ENCODE measurements around the gene SLC26A11.

Gene SLC26A11

GRCh38 chr17:80214012-80214877 is 6.0 kb upstream of the SLC26A11 start:
- no peak for DNase-seq (ENCODE audit: extremely low spot score)
- TF ChIP-seq CTCF (IDR thresholded peaks at IDR 0.05; ENCODE audit: control extremely low read depth, extremely low read depth, low read depth, missing control alignments), result no peak
- ChIA-PET POLR2A (no interaction called here), CTCF (no interaction called here)

DNA sequence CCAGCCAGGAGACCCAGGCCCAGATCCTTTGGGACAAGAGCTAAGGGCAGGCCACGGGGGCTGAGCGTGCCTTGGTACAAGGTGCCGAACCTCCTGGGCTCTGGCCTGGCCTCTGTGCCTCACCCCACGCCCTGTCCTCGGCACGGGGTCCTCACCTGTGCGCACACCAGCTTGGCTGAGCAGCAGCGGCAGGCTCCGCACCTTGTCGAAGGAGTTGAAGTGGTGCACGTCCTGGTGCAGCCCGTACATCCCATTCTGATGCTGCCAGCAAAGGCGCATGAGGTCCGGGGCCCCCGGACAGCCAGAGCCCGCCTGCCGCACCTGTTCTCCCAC is 5.4 kb upstream of the SLC26A11 start:
- ChIA-PET POLR2A (no interaction called here), CTCF (no interaction called here)
- DNase-seq (ENCODE audit: extremely low spot score), result no peak
- no peak for TF ChIP-seq CTCF (IDR thresholded peaks at IDR 0.05; ENCODE audit: control extremely low read depth, extremely low read depth, low read depth, missing control alignments)

DNA sequence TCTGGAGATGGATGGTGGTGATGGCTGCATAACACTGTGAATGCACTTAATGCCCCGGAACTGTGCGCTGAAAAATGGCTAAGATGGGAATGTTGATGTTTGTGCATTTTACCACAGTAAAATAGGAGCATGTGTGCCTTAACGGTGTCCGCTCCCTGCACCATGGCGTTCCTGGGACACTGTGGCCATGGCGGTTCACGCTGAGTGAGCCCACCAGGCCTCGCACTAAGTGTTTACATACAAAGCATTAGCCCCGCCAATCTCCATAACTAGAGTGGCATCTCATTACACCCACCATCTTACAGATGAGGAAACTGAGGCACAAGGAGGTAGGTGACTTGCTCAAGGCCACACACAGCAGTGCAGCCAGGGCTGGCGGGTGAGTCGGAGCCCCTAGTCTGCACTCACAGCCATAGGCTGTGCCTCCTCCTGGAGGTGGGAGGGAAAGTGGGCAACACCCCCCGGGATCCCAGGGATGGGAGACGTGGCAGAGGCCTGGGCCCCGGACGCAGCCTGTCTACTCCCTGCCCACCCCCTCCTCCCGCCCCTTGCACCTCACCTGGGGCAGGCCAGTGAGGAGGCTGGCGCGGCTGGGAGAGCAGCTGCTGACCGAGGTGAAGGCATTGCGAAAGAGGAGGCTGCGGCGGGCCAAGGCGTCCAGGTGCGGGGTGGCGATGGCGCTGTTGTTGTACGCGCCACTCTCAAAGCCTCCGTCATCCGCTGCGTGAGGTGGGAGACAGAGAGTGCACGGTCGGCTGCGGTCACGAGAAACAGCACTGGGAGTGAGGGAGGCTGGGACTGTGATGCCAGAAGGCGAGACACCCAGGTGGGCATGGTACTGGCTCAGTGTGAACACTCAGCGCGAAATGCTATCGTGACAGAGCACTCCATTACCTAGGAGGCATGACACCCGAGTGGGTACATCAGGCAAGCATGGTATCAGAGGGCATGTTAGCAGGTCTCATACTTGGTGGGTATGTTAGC is 3.5 kb upstream of the SLC26A11 start:
- no peak for DNase-seq (ENCODE audit: extremely low spot score)
- ChIA-PET POLR2A (no interaction called here), CTCF (no interaction called here)
- TF ChIP-seq CTCF (IDR thresholded peaks at IDR 0.05; ENCODE audit: control extremely low read depth, extremely low read depth, low read depth, missing control alignments), result no peak

DNA sequence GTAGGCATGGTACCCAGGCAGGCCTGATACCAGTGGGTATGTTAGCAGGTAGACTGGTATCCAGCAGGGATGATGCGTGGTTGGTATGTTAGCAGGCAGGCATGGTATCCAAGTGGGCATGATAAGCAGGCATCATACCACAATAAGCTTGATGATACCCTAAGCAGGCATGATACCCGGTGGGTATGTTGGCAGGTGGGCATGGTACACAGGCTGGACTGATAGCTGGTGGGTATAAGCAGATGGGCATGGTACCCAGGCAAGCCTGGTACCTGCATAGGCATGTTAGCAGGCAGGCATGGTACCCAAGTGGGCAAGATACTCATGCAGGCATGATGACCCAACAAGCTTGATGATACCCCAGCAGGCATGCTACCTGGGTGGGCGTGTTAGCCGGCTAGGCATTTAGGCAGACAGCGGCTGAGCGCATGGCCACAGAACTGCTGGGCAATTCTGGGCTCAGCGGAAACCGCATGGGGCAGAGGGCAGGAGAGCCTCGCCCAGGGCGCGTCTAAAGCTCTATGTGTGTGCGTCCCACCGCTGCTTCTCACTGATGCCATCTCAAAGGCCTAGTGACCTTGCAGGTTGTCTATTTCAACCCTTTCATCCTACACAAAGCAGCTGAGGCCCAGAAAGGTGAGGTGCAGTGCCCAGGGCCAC is 2.4 kb upstream of the SLC26A11 start:
- no peak for DNase-seq (ENCODE audit: extremely low spot score)
- ChIA-PET CTCF (interaction anchor here (1.0 kb wide), 1 partner anchor 22 kb away, joined by 3 read pairs; no protein-coding TSS in a partner anchor), POLR2A (no interaction called here)
- TF ChIP-seq CTCF (IDR thresholded peaks at IDR 0.05; ENCODE audit: control extremely low read depth, extremely low read depth, low read depth, missing control alignments), result no peak

DNA sequence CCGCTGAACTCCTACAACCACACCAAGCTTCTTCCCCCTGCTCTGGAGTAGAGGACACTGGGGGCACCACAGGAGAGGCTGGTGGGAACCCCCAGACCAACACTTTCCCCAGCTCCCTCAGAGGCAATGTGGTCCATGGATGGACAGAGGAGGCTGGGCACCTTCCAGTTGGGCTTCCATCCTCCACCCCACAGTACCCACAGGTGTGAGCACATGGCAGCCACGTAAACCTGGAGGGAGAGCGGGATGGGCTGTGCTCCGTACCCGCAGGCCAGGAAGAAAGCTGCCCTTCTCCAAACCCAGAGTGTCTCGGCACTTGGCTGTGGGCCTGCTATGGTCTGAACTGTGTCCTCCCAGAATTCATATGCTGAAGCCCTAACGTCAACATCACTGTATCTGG is 1.8 kb upstream of the SLC26A11 start:
- CTCF ChIA-PET, result interaction anchor here (1.0 to 1.2 kb wide), 2 partner anchors 11 to 23 kb away, joined by 3 read pairs; no protein-coding TSS in a partner anchor
- POLR2A ChIA-PET, result interaction anchor here (0.7 kb wide), 1 partner anchor 60 kb away, joined by 4 read pairs; no protein-coding TSS in a partner anchor
- TF ChIP-seq CTCF (IDR thresholded peaks at IDR 0.05; ENCODE audit: control extremely low read depth, extremely low read depth, low read depth, missing control alignments), result no peak
- DNase-seq (ENCODE audit: extremely low spot score), result no peak
